H1 (cell line): ENCODE measurements around the gene FGD6. TPM values are rescaled to one million over a fixed set of nuclear protein-coding genes. Genes with fewer than 3 reads are reported as not detected.

Experiments
- MAFK ChIP-seq: IDR thresholded peaks from 2 replicates; pipeline ENCODE4 v1.6.1; 2012; ENCODE audit warnings: low read depth, mild to moderate bottlenecking, improper control_type of control experiment, low read length
- MAX ChIP-seq: IDR thresholded peaks from 2 replicates; pipeline ENCODE4 v1.6.1; 2012; ENCODE audit warnings: inconsistent platforms
- polyA plus RNA-seq, 7 experiments: library from polyadenylated mRNA; depleted of rRNA in 3 of 7; stranded (reverse) in 5 of 7; unstranded in 2 of 7; fragments of >200 nt in 5 of 7; fragments of 200-250 nt in 2 of 7; gene quantifications; 1 replicate in 5 of 7; 2 replicates in 1 of 7; 4 replicates in 1 of 7; pipeline versions ENCODE4 v1.2.1 to v1.2.3, GENCODE V29; 2011 to 2013; ENCODE audit warnings: missing spikeins in 2 of 7, mixed read lengths in 2 of 7
- total RNA-seq: library from RNA; stranded (reverse); fragmentation: NEBNext Ultra II Directional; extraction: Animal tissue kit (Norgen Biotek cat#: 25700); gene quantifications from 2 replicates; pipeline ENCODE4 v1.2.1, GENCODE V29; 2021

The FGD6 gene
- total and polyA plus RNA-seq, 2 of the 8 experiments (the other 6 are each of a cell fraction or from before 2014, with no cell fraction given): 12.2 to 24.3 TPM

- TF ChIP-seq MAX: no peak
- no peak for TF ChIP-seq MAFK
Measured at GRCh38 chr12:95060951-95061350, 156.3 kb downstream of the FGD6 start (continued).
